KMS-11 (cell line): ENCODE results near the gene PIGO.

Source experiments
- H2AFZ ChIP-seq: fragments of 200-600 bp; sonication (generic); 2 replicates; pipeline ENCODE4 v1.6.1; 2016; ENCODE audit warnings: antibody characterized with exemption, mixed run types, low read depth
- H3K27ac ChIP-seq: fragments of 200-600 bp; sonication (generic); 2 replicates; pipeline ENCODE4 v1.6.1; 2016; ENCODE audit warnings: mild to moderate bottlenecking, mixed run types
- H3K27me3 ChIP-seq: fragments of 200-600 bp; sonication (generic); 2 replicates; pipeline ENCODE4 v1.6.1; 2017; ENCODE audit warnings: mild to moderate bottlenecking, low read depth, mixed run types, moderate library complexity; ENCODE audit not compliant: insufficient read depth
- H3K36me3 ChIP-seq: fragments of 200-600 bp; sonication (generic); 2 replicates; pipeline ENCODE4 v1.6.1; 2017; ENCODE audit warnings: mild to moderate bottlenecking, mixed run types; ENCODE audit not compliant: insufficient read depth
- H3K4me1 ChIP-seq: fragments of 200-600 bp; sonication (generic); 2 replicates; pipeline ENCODE4 v1.6.1; 2016; ENCODE audit warnings: mild to moderate bottlenecking, low read depth, mixed run types; ENCODE audit not compliant: poor library complexity, severe bottlenecking
- H3K4me2 ChIP-seq: fragments of 200-600 bp; sonication (generic); 2 replicates; pipeline ENCODE4 v1.7.0; 2016; ENCODE audit warnings: mild to moderate bottlenecking, mixed run types
- H3K4me3 ChIP-seq: fragments of 200-600 bp; sonication (generic); IDR thresholded peaks from 2 replicates; pipeline ENCODE4 v1.6.1; 2017; ENCODE audit warnings: low read depth, low read length, mixed read lengths; ENCODE audit not compliant: insufficient read depth
- H3K79me2 ChIP-seq: fragments of 200-600 bp; sonication (generic); 2 replicates; pipeline ENCODE4 v1.6.1; 2016; ENCODE audit warnings: low read depth, mixed run types; ENCODE audit not compliant: insufficient read depth
- H3K9ac ChIP-seq: fragments of 200-600 bp; sonication (generic); 2 replicates; pipeline ENCODE4 v1.6.1; 2016; ENCODE audit warnings: mild to moderate bottlenecking, mixed run types
- H4K20me1 ChIP-seq: fragments of 200-600 bp; sonication (generic); 2 replicates; pipeline ENCODE4 v1.6.1; 2016; ENCODE audit warnings: mild to moderate bottlenecking, mixed run types; ENCODE audit not compliant: insufficient read depth
- CTCF ChIP-seq: fragments of 200-600 bp; sonication (generic); conservative IDR thresholded peaks from 2 replicates; pipeline ENCODE4 v1.6.1; 2017; ENCODE audit warnings: low read depth, mild to moderate bottlenecking, antibody characterized with exemption, low read length, moderate library complexity, mixed read lengths

PIGO gene

GRCh38 chr9:35075358-35075757 is 21.0 kb downstream of the PIGO start:
- Histone ChIP-seq H2AFZ (no peak overlapping the region), H3K4me3 (no peak overlapping the region), H3K36me3 (no peaks in the 10 kb centered on the region; the same call in 1 of the 2 replicates), H4K20me1 (peaks cover 12% of the 10 kb centered on the region), H3K4me1 (peaks cover 16% of the 10 kb centered on the region), H3K4me2 (no peak overlapping the region), H3K79me2 (peaks cover 43% of the 10 kb centered on the region), H3K9ac (no peak overlapping the region), H3K27me3 (no peaks in the 10 kb centered on the region), H3K27ac (no peak overlapping the region)
- TF ChIP-seq CTCF, result no peak

GRCh38 chr9:35074791-35075190 is 21.6 kb downstream of the PIGO start:
- no peak overlapping the region for H3K9ac ChIP-seq
- no peak for TF ChIP-seq CTCF
- no peak overlapping the region for H2AFZ ChIP-seq
- H3K4me2 ChIP-seq, result no peak overlapping the region
- H3K4me3 ChIP-seq, result no peak overlapping the region
- no peaks in the 10 kb centered on the region for H3K27me3 ChIP-seq
- peaks cover 22% of the 10 kb centered on the region for H3K4me1 ChIP-seq
- H3K79me2 ChIP-seq, result peaks cover 49% of the 10 kb centered on the region
- no peaks in the 10 kb centered on the region; the same call in 1 of the 2 replicates for H3K36me3 ChIP-seq
- H3K27ac ChIP-seq, result no peak overlapping the region
- peaks cover 18% of the 10 kb centered on the region for H4K20me1 ChIP-seq

- Histone ChIP-seq H3K27me3 (no peaks in the 10 kb centered on the region), H3K4me1 (peaks cover 28% of the 10 kb centered on the region), H2AFZ (no peak overlapping the region), H3K36me3 (no peaks in the 10 kb centered on the region; the same call in 1 of the 2 replicates), H3K79me2 (peaks cover 53% of the 10 kb centered on the region), H3K27ac (no peak overlapping the region), H3K9ac (no peak overlapping the region), H3K4me2 (no peak overlapping the region), H3K4me3 (no peak overlapping the region), H4K20me1 (peaks cover 22% of the 10 kb centered on the region)
- no peak for TF ChIP-seq CTCF
Observed at GRCh38 chr9:35074141-35074540, 22.2 kb downstream of the PIGO start.

GRCh38 chr9:35073279-35073612 is 23.1 kb downstream of the PIGO start:
- H3K36me3 ChIP-seq, result peaks cover 4% of the 10 kb centered on the region; the same call in 1 of the 2 replicates
- no peak overlapping the region for H3K9ac ChIP-seq
- H3K4me1 ChIP-seq, result peaks cover 33% of the 10 kb centered on the region
- H3K4me3 ChIP-seq, result no peak overlapping the region
- H2AFZ ChIP-seq, result no peak overlapping the region
- no peak for TF ChIP-seq CTCF
- peaks cover 31% of the 10 kb centered on the region for H4K20me1 ChIP-seq
- no peaks in the 10 kb centered on the region for H3K27me3 ChIP-seq
- peaks cover 53% of the 10 kb centered on the region for H3K79me2 ChIP-seq
- H3K4me2 ChIP-seq, result no peak overlapping the region
- peak overlapping the region; percentile 100; the same call in 1 of the 2 replicates for H3K27ac ChIP-seq
